HepG2 (cell line): ENCODE measurements around the gene VEGFA. TPM values are rescaled to one million over a fixed set of nuclear protein-coding genes. Genes with fewer than 3 reads are reported as not detected.
A peak's percentile ranks its signal among the peaks of the same experiment; 100 is the strongest.

Experiments used
- ATAC-seq: fragments of 200-7000 bp; cut with Tn5 transposase; 3 replicates; pipeline ENCODE4 v1.9.1; 2020; ENCODE audit warnings: mild to moderate bottlenecking, moderate library complexity
- BruUV-seq: library from RNA; stranded (reverse); fragments of 400-500 nt; replicated peaks from 2 replicates; lab custom pipeline; 2021; lab: Mats Ljungman, UMichigan
- CTCF ChIA-PET: fragments of 300-600 bp; formaldehyde crosslinking; extraction: SDS; loops from one replicate; lab custom pipeline; 2021; ENCODE audit warnings: low total read pairs, inconsistent platforms, low intra/inter-chr PET ratio; lab: Yijun Ruan, JAX
- POLR2A ChIA-PET: fragments of 350-600 bp; sonication (Branson Sonifier 250); formaldehyde crosslinking; loops from one replicate; lab custom pipeline; 2020; ENCODE audit warnings: antibody characterized with exemption, inconsistent platforms; lab: Yijun Ruan, JAX
- DNase-seq: peaks from one replicate; pipeline ENCODE4 v3.0.0-alpha.2; 2015; ENCODE audit warnings: low spot score
- FAIRE-seq: peaks from 3 replicates; lab custom pipeline; 2011; peaks lifted over from hg19 to GRCh38; lab: Jason Lieb, UNC
- H2AFZ ChIP-seq: one replicate; pipeline ENCODE4 v1.6.1; 2011; ENCODE audit warnings: low read length, inconsistent platforms
- H3K27ac ChIP-seq: fragments of 300-600 bp; 3 replicates; pipeline ENCODE4 v1.8.0; 2011; ENCODE audit warnings: mixed run types, mild to moderate bottlenecking, mixed read lengths, low read length, inconsistent platforms; ENCODE audit not compliant: insufficient read depth; ENCODE audit errors: extremely low read length
- H3K27me3 ChIP-seq, 2 experiments: fragments of 200-600 bp in 1 of 2; 2 replicates in 1 of 2; 3 replicates in 1 of 2; pipeline versions ENCODE4 v1.6.0 to v1.8.0; 2011; ENCODE audit warnings: low read length in 2 of 2, mild to moderate bottlenecking in 2 of 2, moderate library complexity in 2 of 2, inconsistent platforms in 1 of 2; ENCODE audit not compliant: insufficient read depth in 2 of 2, control insufficient read depth in 1 of 2
- H3K36me3 ChIP-seq, 2 experiments: fragments of 200-600 bp in 1 of 2; replicated peaks in 1 of 2; 2 replicates in 1 of 2; 3 replicates in 1 of 2; pipeline versions ENCODE4 v1.5.1 to v1.8.0; 2011; ENCODE audit warnings: low read length in 2 of 2, inconsistent platforms in 1 of 2; ENCODE audit not compliant: insufficient read depth in 2 of 2, control insufficient read depth in 1 of 2
- H3K4me1 ChIP-seq: 2 replicates; pipeline ENCODE4 v1.5.1; 2012; ENCODE audit warnings: low read length, inconsistent platforms; ENCODE audit not compliant: insufficient read depth
- H3K4me2 ChIP-seq: 2 replicates; pipeline ENCODE4 v1.6.0; 2011; ENCODE audit warnings: low read depth, low read length, inconsistent platforms
- H3K4me3 ChIP-seq, 3 experiments: fragments of 200-600 bp in 1 of 3; sonication (generic), shearing (Covaris generic) in 1 of 3; replicated peaks in 1 of 3; 2 replicates each; pipeline ENCODE4 v1.5.1; 2011 to 2016; ENCODE audit warnings: low read length in 3 of 3, inconsistent platforms in 2 of 3, low read depth in 2 of 3, mild to moderate bottlenecking in 2 of 3, control low read depth in 1 of 3, mixed read lengths in 1 of 3; ENCODE audit not compliant: insufficient read depth in 1 of 3
- H3K79me2 ChIP-seq: one replicate; pipeline ENCODE4 v1.6.1; 2011; ENCODE audit warnings: low read length, inconsistent platforms; ENCODE audit not compliant: insufficient read depth
- H3K9ac ChIP-seq: 2 replicates; pipeline ENCODE4 v1.6.0; 2011; ENCODE audit warnings: mild to moderate bottlenecking, low read depth, low read length, inconsistent platforms; ENCODE audit not compliant: insufficient read depth
- H3K9me3 ChIP-seq: 2 replicates; pipeline ENCODE4 v1.5.1; 2012; ENCODE audit warnings: mild to moderate bottlenecking, low read length
- H4K20me1 ChIP-seq: 2 replicates; pipeline ENCODE4 v1.6.0; 2011; ENCODE audit warnings: inconsistent platforms, mild to moderate bottlenecking, low read length, moderate library complexity; ENCODE audit not compliant: insufficient read depth
- ASH2L ChIP-seq: fragments of 300-600, 200-600 bp; sonication (generic); IDR thresholded peaks from 2 replicates; pipeline ENCODE4 v1.7.0; 2017; ENCODE audit warnings: low read depth, mild to moderate bottlenecking, moderate library complexity, mixed read lengths, low read length; ENCODE audit not compliant: insufficient read length
- EEA1 ChIP-seq: sonication (generic); formaldehyde crosslinking; IDR thresholded peaks from 2 replicates; pipeline ENCODE4 v1.5.1; 2020; ENCODE audit warnings: mild to moderate bottlenecking, missing genetic modification reagents, borderline replicate concordance
- FOXK2 ChIP-seq: fragments of 450-650 bp; IDR thresholded peaks from 2 replicates; pipeline ENCODE4 v1.6.1; 2016
- GPBP1L1 ChIP-seq: sonication (generic); formaldehyde crosslinking; IDR thresholded peaks from 2 replicates; pipeline ENCODE4 v1.5.0; 2020; ENCODE audit warnings: mild to moderate bottlenecking, missing genetic modification reagents
- HMGXB3 ChIP-seq: sonication (generic); formaldehyde crosslinking; IDR thresholded peaks from 2 replicates; pipeline ENCODE4 v1.4.0; 2020; ENCODE audit warnings: missing genetic modification reagents, borderline replicate concordance
- HOXA5 ChIP-seq: sonication (generic); formaldehyde crosslinking; IDR thresholded peaks from 2 replicates; pipeline ENCODE4 v1.4.0; 2020; ENCODE audit warnings: missing genetic modification reagents
- IRF2 ChIP-seq: IDR thresholded peaks from 2 replicates; pipeline ENCODE4 v1.6.1; 2018; ENCODE audit warnings: missing genetic modification reagents, missing compliant biosample characterization
- MED1 ChIP-seq: sonication (generic); formaldehyde crosslinking; IDR thresholded peaks from 2 replicates; pipeline ENCODE4 v1.4.0; 2020; ENCODE audit warnings: missing genetic modification reagents
- NR2C2 ChIP-seq: sonication (generic); formaldehyde crosslinking; IDR thresholded peaks from 2 replicates; pipeline ENCODE4 v1.4.0; 2020; ENCODE audit warnings: missing genetic modification reagents, mild to moderate bottlenecking, moderate library complexity, borderline replicate concordance
- POLR2AphosphoS5 ChIP-seq: IDR thresholded peaks from 2 replicates; pipeline ENCODE4 v1.6.1; 2012; ENCODE audit warnings: low read depth, low read length
- REXO4 ChIP-seq: sonication (generic); formaldehyde crosslinking; IDR thresholded peaks from 2 replicates; pipeline ENCODE4 v1.8.0; 2022; ENCODE audit warnings: missing genetic modification reagents, mild to moderate bottlenecking, borderline replicate concordance
- SP140L ChIP-seq: sonication (generic); formaldehyde crosslinking; IDR thresholded peaks from 2 replicates; pipeline ENCODE4 v1.4.0; 2020; ENCODE audit warnings: missing genetic modification reagents, borderline replicate concordance
- YEATS4 ChIP-seq: sonication (generic); formaldehyde crosslinking; IDR thresholded peaks from 2 replicates; pipeline ENCODE4 v1.4.0; 2020; ENCODE audit warnings: missing genetic modification reagents, borderline replicate concordance
- ZNF33B ChIP-seq: sonication (generic); formaldehyde crosslinking; IDR thresholded peaks from 2 replicates; pipeline ENCODE4 v1.5.1; 2020; ENCODE audit warnings: mild to moderate bottlenecking, missing genetic modification reagents
- ZNF772 ChIP-seq: sonication (generic); formaldehyde crosslinking; IDR thresholded peaks from 2 replicates; pipeline ENCODE4 v1.5.0; 2020; ENCODE audit warnings: mild to moderate bottlenecking, missing genetic modification reagents
- WGBS: methylation state at CpG from one replicate; pipeline ENCODE4 v1.1.6; 2017; ENCODE audit warnings: low lambda C conversion rate; 5-methylcytosine and 5-hydroxymethylcytosine counted together
- in situ Hi-C: cut with HindIII; loops from 2 replicates; pipeline ENCODE4 v1.10.0; 2017; ENCODE audit warnings: low pct_unique_long_range_greater_than_20kb; ENCODE audit not compliant: extremely low pct_ligation_motif_present
- intact Hi-C: fragments of 100-400 bp; cut with micrococcal nuclease; formaldehyde crosslinking; loops from one replicate; pipeline ENCODE4 v1.10.0; 2022; ENCODE audit not compliant: unreplicated experiment
- polyA plus RNA-seq, 8 experiments: library from polyadenylated mRNA; depleted of rRNA in 3 of 8; stranded (reverse) in 7 of 8; unstranded in 1 of 8; fragments of >200 nt; fragmentation: Illumina TruSeq in 4 of 8; extraction: Trizol in 4 of 8; gene quantifications; 2 replicates each; pipeline versions ENCODE4 v1.2.1 to v1.2.3, GENCODE V29; 2011 to 2016; ENCODE audit warnings: low read depth in 4 of 8, missing spikeins in 1 of 8, mixed read lengths in 1 of 8; ENCODE audit not compliant: insufficient read depth in 1 of 8
- total RNA-seq, 5 experiments: library from RNA; depleted of rRNA; stranded (reverse); fragments of >200 nt; fragmentation: Illumina TruSeq; extraction: Trizol; gene quantifications; 2 replicates each; pipeline ENCODE4 v1.2.3, GENCODE V29; 2016; ENCODE audit warnings: low read depth in 1 of 5

VEGFA gene
- total and polyA plus RNA-seq, 2 of the 13 experiments (the other 11 are each of a cell fraction or from before 2014, with no cell fraction given), result 68.1 to 629 TPM

- peak overlapping the region in 2 of 3 experiments; percentile 5 to 63; a peak in 2 of 6 replicates for H3K4me3 ChIP-seq
- no peaks in the 10 kb centered on the region for H4K20me1 ChIP-seq
- FAIRE-seq (peak; percentile 28), DNase-seq (no peak), ATAC-seq (no peak; the same call in 2 of the 3 replicates)
- H3K9ac ChIP-seq, result no peak overlapping the region
- CTCF ChIA-PET, result interaction anchor here (1.1 to 3.6 kb wide), 8 partner anchors 34 to 354 kb away, joined by 3 to 23 read pairs (median 13); partner anchors contain the start of gene VEGFA
- H3K9me3 ChIP-seq, result no peaks in the 10 kb centered on the region
- POLR2A ChIA-PET, result interaction anchor here (0.8 to 2.0 kb wide), 12 partner anchors 9 to 349 kb away, joined by 3 to 31 read pairs (median 6); partner anchors contain the start of gene VEGFA
- H3K27me3 ChIP-seq, result peaks cover 0 to 5% of the 10 kb centered on the region in 2 experiments; a peak in 2 of 5 replicates
- no peaks in the 10 kb centered on the region for H3K79me2 ChIP-seq
- no peak overlapping the region for H3K27ac ChIP-seq
- intact Hi-C loops (loop anchor here (1.0 to 2.0 kb wide), 6 partner anchors 34 to 350 kb away; no protein-coding TSS in a partner anchor), in situ Hi-C loops (loop anchor here (5.0 kb wide), 3 partner anchors 43 to 353 kb away; no protein-coding TSS in a partner anchor)
- no peak overlapping the region for H2AFZ ChIP-seq
- peaks cover 45% of the 10 kb centered on the region for H3K4me1 ChIP-seq
- 24% methylated on average over 2 of the region's 2 CpGs for WGBS
- TF ChIP-seq NR2C2 (CRISPR knock-in tag) (0 out of 2 replicates have a peak, but pooled peaks have one; percentile 3), ASH2L (peak; percentile 2), IRF2 (0 out of 2 replicates have a peak, but pooled peaks have one; percentile 4), ZNF33B (CRISPR knock-in tag) (0 out of 2 replicates have a peak, but pooled peaks have one; percentile 1), GPBP1L1 (CRISPR knock-in tag) (no peak), POLR2AphosphoS5 (no peak), REXO4 (CRISPR knock-in tag) (0 out of 2 replicates have a peak, but pooled peaks have one; percentile 39), MED1 (CRISPR knock-in tag) (0 out of 2 replicates have a peak, but pooled peaks have one; percentile 9), YEATS4 (CRISPR knock-in tag) (no peak), SP140L (CRISPR knock-in tag) (no peak), HMGXB3 (CRISPR knock-in tag) (no peak), FOXK2 (no peak), ZNF772 (CRISPR knock-in tag) (0 out of 2 replicates have a peak, but pooled peaks have one; percentile 23), EEA1 (CRISPR knock-in tag) (0 out of 2 replicates have a peak, but pooled peaks have one; percentile 42), HOXA5 (CRISPR knock-in tag) (0 out of 2 replicates have a peak, but pooled peaks have one; percentile 0)
- no TSS peak for BruUV-seq
- H3K36me3 ChIP-seq, result no peaks in the 10 kb centered on the region
- peak overlapping the region; percentile 70; the same call in 1 of the 2 replicates for H3K4me2 ChIP-seq
Observed at GRCh38 chr6:43724354-43724753, 45.7 kb upstream of the VEGFA start.
